BE2C (cell line): ENCODE data around the gene IL9R. TPM values are rescaled to one million over a fixed set of nuclear protein-coding genes. Genes with fewer than 3 reads are reported as not detected.

Experiments used
- DNase-seq: peaks from one replicate; pipeline ENCODE4 v3.0.0-alpha.2; 2020
- H3K27me3 ChIP-seq: fragments of 250-450 bp; sonication (Bioruptor Pico); 2 replicates; pipeline ENCODE4 v1.5.1; 2020; ENCODE audit warnings: mild to moderate bottlenecking
- H3K36me3 ChIP-seq: fragments of 250-450 bp; sonication (Bioruptor Pico); 2 replicates; pipeline ENCODE4 v1.5.1; 2020; ENCODE audit warnings: mild to moderate bottlenecking
- H3K4me1 ChIP-seq: fragments of 250-450 bp; sonication (Bioruptor Pico); 2 replicates; pipeline ENCODE4 v1.5.1; 2020
- H3K4me3 ChIP-seq: 2 replicates; pipeline ENCODE4 v1.5.1; 2011; ENCODE audit warnings: low read depth, low read length
- H3K9me3 ChIP-seq: fragments of 250-450 bp; sonication (Bioruptor Pico); 2 replicates; pipeline ENCODE4 v1.5.1; 2020
- CTCF ChIP-seq: IDR thresholded peaks from 2 replicates; pipeline ENCODE4 v1.5.1; 2012; ENCODE audit warnings: mild to moderate bottlenecking, low read depth, low read length
- polyA plus RNA-seq: library from polyadenylated mRNA; unstranded; fragments of >200 nt; gene quantifications from one replicate; pipeline ENCODE4 v1.2.1, GENCODE V29; 2012; ENCODE audit warnings: low read depth, missing spikeins; ENCODE audit not compliant: insufficient read length, insufficient read depth

Gene IL9R
- polyA plus RNA-seq: not detected

DNA sequence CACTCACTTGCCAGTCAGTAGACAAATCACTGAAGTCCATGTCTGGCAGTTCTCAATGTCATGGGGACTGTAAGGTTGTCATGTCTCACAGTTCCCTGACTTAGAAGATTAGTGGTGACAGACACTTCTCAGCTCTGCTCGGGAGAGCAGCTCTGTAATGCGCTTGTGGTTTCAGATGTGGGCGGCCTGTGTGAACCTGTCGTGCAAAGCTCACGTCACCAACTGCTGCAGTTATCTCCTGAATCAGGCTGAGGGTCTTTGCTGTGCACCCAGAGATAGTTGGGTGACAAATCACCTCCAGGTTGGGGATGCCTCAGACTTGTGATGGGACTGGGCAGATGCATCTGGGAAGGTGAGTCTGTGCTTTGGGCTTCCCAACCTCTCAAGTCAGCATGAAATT is at the start of gene IL9R:
TSS of gene IL9R (plus strand) at position 261 of the 400 bp plus-strand sequence. CDS start at position 325, 64 bp downstream.
- H3K36me3 ChIP-seq: no peaks in the 10 kb centered on the region
- H3K9me3 ChIP-seq: no peaks in the 10 kb centered on the region
- H3K4me3 ChIP-seq: no peak within 1 kb of the TSS
- DNase-seq: no peak
- TF ChIP-seq CTCF: no peak
- no peaks in the 10 kb centered on the region for H3K27me3 ChIP-seq
- no peaks in the 10 kb centered on the region for H3K4me1 ChIP-seq

GRCh38 chrX:155949098-155949497 is 48.4 kb upstream of the IL9R start:
- no peak for TF ChIP-seq CTCF
- no peaks in the 10 kb centered on the region for H3K36me3 ChIP-seq
- no peaks in the 10 kb centered on the region for H3K9me3 ChIP-seq
- no peaks in the 10 kb centered on the region for H3K27me3 ChIP-seq
- H3K4me1 ChIP-seq: no peaks in the 10 kb centered on the region
- no peak for DNase-seq
- H3K4me3 ChIP-seq: no peak overlapping the region

GRCh38 chrX:155951237-155951789 is 46.2 kb upstream of the IL9R start:
- TF ChIP-seq CTCF: no peak
- no peaks in the 10 kb centered on the region for H3K4me1 ChIP-seq
- H3K9me3 ChIP-seq: no peaks in the 10 kb centered on the region

DNA sequence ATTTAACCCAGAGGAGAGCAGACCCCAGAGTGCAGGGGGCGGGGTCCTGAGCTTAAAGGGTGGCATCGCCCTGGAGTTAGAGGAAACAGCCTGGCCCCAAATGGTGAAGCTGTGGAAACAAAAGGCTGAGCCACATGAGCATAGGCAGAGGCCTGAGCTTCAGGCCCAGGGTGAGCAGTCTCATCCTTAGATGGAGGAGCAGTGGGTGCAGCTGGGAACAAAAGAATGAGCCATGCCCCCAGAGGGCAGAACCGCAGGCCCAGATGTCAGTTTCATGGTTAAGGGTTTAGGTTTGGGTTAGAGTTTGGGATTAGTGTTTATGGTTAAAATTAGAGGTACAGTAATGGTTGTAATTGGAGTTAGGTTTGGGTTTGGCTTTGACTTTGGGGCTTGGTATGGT is 44.4 kb upstream of the IL9R start:
- Histone ChIP-seq H3K27me3 (no peaks in the 10 kb centered on the region), H3K4me1 (no peaks in the 10 kb centered on the region), H3K36me3 (no peaks in the 10 kb centered on the region), H3K9me3 (no peaks in the 10 kb centered on the region), H3K4me3 (no peak overlapping the region)
- DNase-seq: no peak
- no peak for TF ChIP-seq CTCF

More at GRCh38 chrX:155951237-155951789, 46.2 kb upstream of the IL9R start:
- Histone ChIP-seq H3K36me3 (no peaks in the 10 kb centered on the region), H3K27me3 (no peaks in the 10 kb centered on the region), H3K4me3 (no peak overlapping the region)
- no peak for DNase-seq

GRCh38 chrX:155954793-155955192 is 42.7 kb upstream of the IL9R start:
- no peaks in the 10 kb centered on the region for H3K9me3 ChIP-seq
- TF ChIP-seq CTCF: no peak
- no peaks in the 10 kb centered on the region for H3K36me3 ChIP-seq
- DNase-seq: no peak
- H3K4me1 ChIP-seq: no peaks in the 10 kb centered on the region
- no peak overlapping the region for H3K4me3 ChIP-seq
- no peaks in the 10 kb centered on the region for H3K27me3 ChIP-seq

DNA sequence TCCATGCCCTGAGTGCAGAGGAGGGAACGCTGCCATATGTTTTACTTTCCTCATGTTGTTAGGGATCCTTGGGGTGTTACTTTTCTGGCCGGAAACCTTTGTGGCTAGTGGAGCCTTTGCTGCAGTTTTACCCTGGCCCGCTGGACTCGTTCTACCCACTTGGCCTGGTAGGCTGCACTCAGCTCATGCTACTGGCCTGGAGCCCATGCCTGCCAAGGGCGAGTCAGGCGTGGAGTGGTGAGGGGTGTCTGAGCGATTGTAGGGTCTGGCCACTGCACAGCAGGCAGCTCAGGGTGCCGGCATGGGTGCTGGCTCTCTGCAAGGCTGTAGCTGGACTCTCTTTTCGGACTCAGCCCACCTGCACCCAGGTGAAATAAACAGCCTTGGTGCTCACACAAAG is 41.4 kb upstream of the IL9R start:
- TF ChIP-seq CTCF: no peak
- Histone ChIP-seq H3K27me3 (no peaks in the 10 kb centered on the region), H3K4me1 (no peaks in the 10 kb centered on the region), H3K9me3 (no peaks in the 10 kb centered on the region), H3K4me3 (no peak overlapping the region), H3K36me3 (no peaks in the 10 kb centered on the region)
- DNase-seq: no peak
